Esophagus muscularis mucosa (tissue), 4 donors: ENCODE measurements around the gene DNLZ. TPM values are rescaled to one million over a fixed set of nuclear protein-coding genes. Genes with fewer than 3 reads are reported as not detected.

Experiments used
- DNase-seq: peaks from one replicate; pipeline ENCODE4 v3.0.0-alpha.2; 2017; ENCODE audit errors: extremely low spot score
- H3K27ac ChIP-seq, 4 donors: fragments of 200-600 bp; sonication (generic); replicated peaks in 1 of 4; 1 replicate in 3 of 4; 2 replicates in 1 of 4; pipeline ENCODE4 v1.5.1; 2016 to 2019; ENCODE audit warnings: mild to moderate bottlenecking in 1 of 4
- H3K27me3 ChIP-seq, 4 donors: fragments of 200-600 bp; sonication (generic); one replicate each; pipeline versions ENCODE4 v1.5.1 to v1.6.0; 2016 to 2019
- H3K36me3 ChIP-seq, 4 donors: fragments of 200-600 bp; sonication (generic); one replicate each; pipeline ENCODE4 v1.5.1; 2016 to 2019
- H3K4me1 ChIP-seq, 4 donors: fragments of 200-600 bp; sonication (generic); one replicate each; pipeline ENCODE4 v1.5.1; 2016 to 2019
- H3K4me3 ChIP-seq, 4 donors: fragments of 200-600 bp; sonication (generic); 1 replicate in 2 of 4; 2 replicates in 2 of 4; pipeline ENCODE4 v1.5.1; 2016 to 2019; ENCODE audit warnings: mild to moderate bottlenecking in 4 of 4, moderate library complexity in 1 of 4
- H3K9me3 ChIP-seq, 4 donors: fragments of 200-600 bp; sonication (generic); 1 replicate in 3 of 4; 2 replicates in 1 of 4; pipeline ENCODE4 v1.5.1; 2016 to 2019
- CTCF ChIP-seq, 3 experiments: fragments of 200-600 bp in 2 of 3; fragments of 450-650 bp in 1 of 3; sonication (generic) in 2 of 3; IDR thresholded peaks; one replicate each; pipeline ENCODE4 v1.5.1; 2017 to 2019; ENCODE audit warnings: antibody characterized with exemption in 3 of 3, mild to moderate bottlenecking in 2 of 3, moderate library complexity in 1 of 3
- EP300 ChIP-seq: sonication (generic); formaldehyde crosslinking; IDR thresholded peaks from one replicate; pipeline ENCODE4 v1.6.1; 2017; ENCODE audit warnings: antibody characterized with exemption
- POLR2A ChIP-seq: fragments of 450-650 bp; IDR thresholded peaks from one replicate; pipeline ENCODE4 v1.6.1; 2017; ENCODE audit warnings: antibody characterized with exemption, moderate library complexity, mild to moderate bottlenecking, low read depth
- POLR2AphosphoS5 ChIP-seq, 2 donors: sonication (generic); formaldehyde crosslinking; IDR thresholded peaks; one replicate each; pipeline ENCODE4 v1.6.1; 2017; ENCODE audit warnings: antibody characterized with exemption in 2 of 2
- WGBS: methylation state at CpG from one replicate; pipeline ENCODE4 v1.1.5; 2018; 5-methylcytosine and 5-hydroxymethylcytosine counted together
- intact Hi-C: fragments of 100-400 bp; cut with DNase I; formaldehyde crosslinking; loops from one replicate; pipeline ENCODE4 v1.15.1; 2023
- total RNA-seq, 4 donors: library from RNA; depleted of rRNA; stranded (reverse); fragments of >200 nt; gene quantifications; one replicate each; pipeline versions ENCODE4 v1.1.0 to v1.2.1, GENCODE V29; 2016

The DNLZ gene
- total RNA-seq, 4 donors from 2014 or later = 29.5 to 41.3 (median 35.8) TPM

DNA sequence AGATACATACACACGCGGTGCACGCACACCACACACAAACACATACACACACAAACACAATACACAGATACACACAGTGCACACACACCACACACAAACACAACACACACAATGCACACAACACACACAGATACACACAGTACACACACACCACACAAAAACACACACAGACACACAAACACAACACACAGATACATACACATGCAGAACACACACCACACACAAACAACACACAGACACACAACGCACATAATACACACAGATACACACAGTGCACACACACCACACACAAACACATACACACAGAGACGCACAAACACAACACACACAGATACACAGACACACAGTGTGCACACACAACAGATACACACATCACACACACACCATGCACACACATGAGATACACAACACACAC, 53.7 kb downstream of the DNLZ start:
- WGBS = 84% methylated on average over 5 of the region's 5 CpGs
- DNase-seq = no peak
- peaks cover 0 to 63% (median 6%) of the 10 kb centered on the region in 4 donors for H3K27me3 ChIP-seq
- H3K4me1 ChIP-seq = no peaks in the 10 kb centered on the region
- no peaks in the 10 kb centered on the region for H3K36me3 ChIP-seq
- H3K9me3 ChIP-seq = peaks cover 0 to 5% (median 3%) of the 10 kb centered on the region in 4 donors
- no peak overlapping the region for H3K27ac ChIP-seq
- TF ChIP-seq CTCF (IDR thresholded peaks at IDR 0.05) = no peak
- TF ChIP-seq EP300 = no peak
- TF ChIP-seq POLR2AphosphoS5 (IDR thresholded peaks at IDR 0.05) = no peak
- TF ChIP-seq POLR2A = no peak
- intact Hi-C loops = no loop called here
- H3K4me3 ChIP-seq = no peak overlapping the region

Other genes starting within 250 kb of the DNLZ start
- 10 to 100 TPM; 33.6 to 77.6 (median 59.4) TPM for gene TMEM250, start 244.9 kb downstream of the DNLZ start, total RNA-seq
- not detected for gene LHX3, start 158.6 kb downstream of the DNLZ start, total RNA-seq
- 1 to 10 TPM; 5.4 to 7.6 (median 6.3) TPM for gene QSOX2, start 117.9 kb downstream of the DNLZ start, total RNA-seq
- gene CCDC187, start 59.6 kb downstream of the DNLZ start, total RNA-seq = not detected
- 10 to 100 TPM in 3 of 4 donors, 1 to 10 TPM in 1; 8.3 to 18.5 (median 16.3) TPM for gene GPSM1, start 36.2 kb downstream of the DNLZ start, total RNA-seq
- gene CARD9, start 9.9 kb upstream of the DNLZ start, total RNA-seq = 1 to 10 TPM; 1.2 to 4.2 (median 1.9) TPM
- 1 to 10 TPM; 3.3 to 8.4 (median 4.9) TPM for gene SNAPC4, start 36.4 kb upstream of the DNLZ start, total RNA-seq
- 10 to 100 TPM; 26.2 to 44.8 (median 37.6) TPM for gene ENTR1, start 46.9 kb upstream of the DNLZ start, total RNA-seq
- 10 to 100 TPM; 22.8 to 43.9 (median 35.0) TPM for gene PMPCA, start 46.9 kb upstream of the DNLZ start, total RNA-seq
- gene INPP5E, start 76.1 kb upstream of the DNLZ start, total RNA-seq = 10 to 100 TPM in 2 of 4 donors, 1 to 10 TPM in 2; 8.4 to 17.1 (median 12.5) TPM
- gene SEC16A, start 119.3 kb upstream of the DNLZ start, total RNA-seq = 10 to 100 TPM; 43.2 to 62.3 (median 51.3) TPM
- 10 to 100 TPM; 48.6 to 90.6 (median 58.8) TPM for gene NOTCH1, start 182.3 kb upstream of the DNLZ start, total RNA-seq